ENCODE measurements around the gene BROX. TPM values are rescaled to one million over a fixed set of nuclear protein-coding genes. Genes with fewer than 3 reads are reported as not detected.
"Not testable (repeated sequence)": the region's sequence is repeated elsewhere in the genome, so short reads cannot be mapped to it uniquely, and the experiment has no call there.

Gene BROX
- total RNA-seq, 4 donors from 2014 or later = 74.2 to 102 (median 78.5) TPM

- intact Hi-C loops (cut with DNase I; ENCODE audit: low total_unique reads) = no loop called here
- DNase-seq (ENCODE audit: low spot score in 2 of 2) = no peak
- TF ChIP-seq POLR2A (IDR thresholded peaks at IDR 0.05) (no peak), CTCF (IDR thresholded peaks at IDR 0.05) (no peak)
- no peak overlapping the region for H3K4me3 ChIP-seq (ENCODE audit: low read depth, poor library complexity, severe bottlenecking)
- WGBS, 2 donors = 80 to 88% methylated on average over 1 of the region's 1 CpG
Observed at GRCh38 chr1:222734740-222735139, 22.4 kb downstream of the BROX start.

GRCh38 chr1:222736470-222736869 lies 24.1 kb downstream of the BROX start:
- intact Hi-C loops (cut with DNase I; ENCODE audit: low total_unique reads) = loop anchor here (2.0 kb wide), 1 partner anchor 344 kb away; no protein-coding TSS in a partner anchor
- TF ChIP-seq CTCF (IDR thresholded peaks at IDR 0.05) (no peak), POLR2A (IDR thresholded peaks at IDR 0.05) (no peak)
- no peak overlapping the region for H3K4me3 ChIP-seq (ENCODE audit: low read depth, poor library complexity, severe bottlenecking)
- no peak for DNase-seq (ENCODE audit: low spot score in 2 of 2)
- WGBS, 2 donors = 70 to 78% methylated on average over 5 of the region's 5 CpGs

GRCh38 chr1:222736972-222737371 lies 24.6 kb downstream of the BROX start, which contains the start of gene FAM177B:
FAM177B (plus strand) TSS chr1:222737202; CDS start chr1:222746546, 9,344 bp downstream.
- H3K4me3 ChIP-seq (ENCODE audit: low read depth, poor library complexity, severe bottlenecking) = no peak within 1 kb of the TSS
- intact Hi-C loops (cut with DNase I; ENCODE audit: low total_unique reads) = loop anchor here (2.0 kb wide), 1 partner anchor 344 kb away; no protein-coding TSS in a partner anchor
- 32 to 45% methylated on average over 1 of the region's 1 CpG for WGBS, 2 donors
- DNase-seq (ENCODE audit: low spot score in 2 of 2) = no peak
- no peak for TF ChIP-seq CTCF (IDR thresholded peaks at IDR 0.05)
- no peak for TF ChIP-seq POLR2A (IDR thresholded peaks at IDR 0.05)

- DNase-seq (ENCODE audit: low spot score in 2 of 2) = no peak
- intact Hi-C loops (cut with DNase I; ENCODE audit: low total_unique reads) = no loop called here
- TF ChIP-seq POLR2A (IDR thresholded peaks at IDR 0.05) (no peak), CTCF (IDR thresholded peaks at IDR 0.05) (no peak)
- 55 to 56% methylated on average over 2 of the region's 2 CpGs for WGBS, 2 donors
- no peak overlapping the region for H3K4me3 ChIP-seq (ENCODE audit: low read depth, poor library complexity, severe bottlenecking)
Observed at GRCh38 chr1:222739465-222739864, 27.1 kb downstream of the BROX start.

- WGBS, 2 donors = 69 to 79% methylated on average over 1 of the region's 1 CpG
- no peak overlapping the region for H3K4me3 ChIP-seq (ENCODE audit: low read depth, poor library complexity, severe bottlenecking)
- TF ChIP-seq POLR2A (IDR thresholded peaks at IDR 0.05) (no peak), CTCF (IDR thresholded peaks at IDR 0.05) (no peak)
- intact Hi-C loops (cut with DNase I; ENCODE audit: low total_unique reads) = no loop called here
- DNase-seq (ENCODE audit: low spot score in 2 of 2) = no peak
Observed at GRCh38 chr1:222739929-222740328, 27.6 kb downstream of the BROX start.

- WGBS, 2 donors = 93 to 95% methylated on average over 5 of the region's 5 CpGs
- intact Hi-C loops (cut with DNase I; ENCODE audit: low total_unique reads); H3K4me3 ChIP-seq (ENCODE audit: low read depth, poor library complexity, severe bottlenecking); DNase-seq (ENCODE audit: low spot score in 2 of 2): not testable (repeated sequence)
Observed at GRCh38 chr1:222741630-222742457, 29.5 kb downstream of the BROX start.

Data from lower leg skin (tissue), 4 donors.